ENCODE results near the gene TSACC. TPM values are rescaled to one million over a fixed set of nuclear protein-coding genes. Genes with fewer than 3 reads are reported as not detected.
"Not testable (repeated sequence)": the region's sequence is repeated elsewhere in the genome, so short reads cannot be mapped to it uniquely, and the experiment has no call there.

TSACC gene
- total RNA-seq, result 0.50 TPM in 1 of 2 replicates, not detected in the other

GRCh38 chr1:156338180-156338976 is at the start of gene TSACC, which contains the start of gene CCT3:
Gene TSACC (plus strand): TSS chr1:156338526. CDS start chr1:156339758, 1,232 bp downstream.
Gene CCT3 (minus strand): TSS chr1:156338292. CDS start chr1:156338184, 108 bp downstream.
- intact Hi-C loops (cut with micrococcal nuclease), result loop anchor here (1.0 kb wide), 7 partner anchors 56 to 429 kb away; partner anchors contain the start of genes LAMTOR2, PRCC and SMG5

GRCh38 chr1:156289857-156290256 is 48.5 kb upstream of the TSACC start:
- intact Hi-C loops (cut with micrococcal nuclease), result no loop called here

- intact Hi-C loops (cut with micrococcal nuclease), result no loop called here
Observed at GRCh38 chr1:156291226-156292061, 46.9 kb upstream of the TSACC start.

GRCh38 chr1:156293098-156293434 is 45.3 kb upstream of the TSACC start:
- intact Hi-C loops (cut with micrococcal nuclease), result no loop called here

GRCh38 chr1:156293895-156294294 is 44.4 kb upstream of the TSACC start:
- intact Hi-C loops (cut with micrococcal nuclease), result no loop called here

GRCh38 chr1:156295391-156295947 is 42.9 kb upstream of the TSACC start, which contains the start of gene GLMP:
Gene GLMP (minus strand): TSS chr1:156295679. CDS start chr1:156295645, 34 bp downstream.
- intact Hi-C loops (cut with micrococcal nuclease), result no loop called here

- intact Hi-C loops (cut with micrococcal nuclease), result no loop called here
Observed at GRCh38 chr1:156298852-156299357, 39.4 kb upstream of the TSACC start, which contains the start of gene VHLL. Gene VHLL (minus strand): TSS chr1:156299307. CDS start chr1:156299189, 118 bp downstream.

GRCh38 chr1:156303241-156303640 is 35.1 kb upstream of the TSACC start:
- intact Hi-C loops (cut with micrococcal nuclease), result no loop called here

GRCh38 chr1:156305215-156305614 is 33.1 kb upstream of the TSACC start:
- intact Hi-C loops (cut with micrococcal nuclease), result no loop called here

- intact Hi-C loops (cut with micrococcal nuclease), result no loop called here
Observed at GRCh38 chr1:156308078-156308477, 30.2 kb upstream of the TSACC start.

- intact Hi-C loops (cut with micrococcal nuclease), result loop anchor here (10.0 kb wide), 1 partner anchor 166 kb away; no protein-coding TSS in a partner anchor
Observed at GRCh38 chr1:156310962-156311361, 27.4 kb upstream of the TSACC start.

GRCh38 chr1:156316909-156317308 is 21.4 kb upstream of the TSACC start:
- intact Hi-C loops (cut with micrococcal nuclease), result loop anchor here (10.0 kb wide), 1 partner anchor 172 kb away; no protein-coding TSS in a partner anchor

GRCh38 chr1:156319664-156320063 is 18.7 kb upstream of the TSACC start:
- intact Hi-C loops (cut with micrococcal nuclease), result loop anchor here (10.0 kb wide), 1 partner anchor 175 kb away; no protein-coding TSS in a partner anchor

- intact Hi-C loops (cut with micrococcal nuclease), result no loop called here
Observed at GRCh38 chr1:156320560-156320959, 17.8 kb upstream of the TSACC start.

- intact Hi-C loops (cut with micrococcal nuclease), result not testable (repeated sequence)
Observed at GRCh38 chr1:156323179-156323578, 15.1 kb upstream of the TSACC start.

- intact Hi-C loops (cut with micrococcal nuclease), result no loop called here
Observed at GRCh38 chr1:156336242-156336641, 2.1 kb upstream of the TSACC start.

GRCh38 chr1:156337052-156337887 is 1.1 kb upstream of the TSACC start:
- intact Hi-C loops (cut with micrococcal nuclease), result no loop called here

GRCh38 chr1:156337888-156338179 is 492 bp upstream of the TSACC start:
- intact Hi-C loops (cut with micrococcal nuclease), result loop anchor here (1.0 kb wide), 7 partner anchors 56 to 429 kb away; partner anchors contain the start of genes LAMTOR2, PRCC and SMG5

- intact Hi-C loops (cut with micrococcal nuclease), result no loop called here
Observed at GRCh38 chr1:156342166-156342955, 4.0 kb downstream of the TSACC start.

GRCh38 chr1:156344409-156344808 is 6.1 kb downstream of the TSACC start:
- intact Hi-C loops (cut with micrococcal nuclease), result no loop called here
